GM13977 (cell line): ENCODE data around the gene ALOX5AP.
A peak's percentile ranks its signal among the peaks of the same experiment; 100 is the strongest.

Experiments used
- DNase-seq: peaks from one replicate; pipeline ENCODE4 v3.0.0; 2012; ENCODE audit warnings: low spot score
- CTCF ChIP-seq: IDR thresholded peaks from 2 replicates; pipeline ENCODE4 v1.5.1; 2012; ENCODE audit warnings: mild to moderate bottlenecking, control low read depth; ENCODE audit not compliant: insufficient read depth; ENCODE audit errors: extremely low read depth, missing control alignments
- in situ Hi-C: fragments of 300-500 bp; cut with MboI; formaldehyde crosslinking; loops from one replicate; pipeline ENCODE4 v1.12.0; 2022; ENCODE audit warnings: low sequenced_read_pairs, low pct_unique_long_range_greater_than_20kb, mixed read lengths, inconsistent platforms; ENCODE audit not compliant: unreplicated experiment

ALOX5AP gene

GRCh38 chr13:30785191-30785850, 50.0 kb downstream of the ALOX5AP start:
- no peak for TF ChIP-seq CTCF
- no peak for DNase-seq
- in situ Hi-C loops, result no loop called here

GRCh38 chr13:30786648-30787047, 51.3 kb downstream of the ALOX5AP start:
- no peak for DNase-seq
- in situ Hi-C loops, result no loop called here
- no peak for TF ChIP-seq CTCF

GRCh38 chr13:30787738-30788525, 52.6 kb downstream of the ALOX5AP start:
- DNase-seq, result peak; percentile 40
- in situ Hi-C loops, result no loop called here
- no peak for TF ChIP-seq CTCF

- DNase-seq, result peak; percentile 50
- peak; percentile 3 for TF ChIP-seq CTCF
- in situ Hi-C loops, result no loop called here
Observed at GRCh38 chr13:30789166-30789862, 54.0 kb downstream of the ALOX5AP start.

GRCh38 chr13:30790592-30790991, 55.2 kb downstream of the ALOX5AP start:
- in situ Hi-C loops, result no loop called here
- no peak for TF ChIP-seq CTCF
- DNase-seq, result no peak

- DNase-seq, result no peak
- TF ChIP-seq CTCF, result no peak
- in situ Hi-C loops, result no loop called here
Observed at GRCh38 chr13:30791354-30792001, 56.1 kb downstream of the ALOX5AP start.
